HG02870 (cell line): ENCODE data around the gene USP24.

ENCODE experiments used
- ATAC-seq: cut with Tn5 transposase; IDR thresholded peaks from one replicate; pipeline ENCODE4 v1.9.1; 2021; ENCODE audit warnings: mild to moderate bottlenecking, moderate library complexity; ENCODE audit not compliant: unreplicated experiment

USP24 gene

GRCh38 chr1:55073187-55073916, 141.8 kb downstream of the USP24 start:
- peak; percentile 90 for ATAC-seq

- no peak for ATAC-seq
Measured at GRCh38 chr1:55071477-55071876, 143.7 kb downstream of the USP24 start.

GRCh38 chr1:55070293-55071164, 144.6 kb downstream of the USP24 start:
- no peak for ATAC-seq

GRCh38 chr1:55069280-55069679, 145.9 kb downstream of the USP24 start:
- ATAC-seq: no peak

- ATAC-seq: no peak
Measured at GRCh38 chr1:55068638-55069037, 146.5 kb downstream of the USP24 start.

- no peak for ATAC-seq
Measured at GRCh38 chr1:55067914-55068313, 147.2 kb downstream of the USP24 start.

- no peak for ATAC-seq
Measured at GRCh38 chr1:55067022-55067778, 148.0 kb downstream of the USP24 start.

GRCh38 chr1:55065648-55066047, 149.5 kb downstream of the USP24 start:
- no peak for ATAC-seq

GRCh38 chr1:55064861-55065263, 150.3 kb downstream of the USP24 start:
- no peak for ATAC-seq

GRCh38 chr1:55064071-55064581, 151.0 kb downstream of the USP24 start:
- no peak for ATAC-seq

GRCh38 chr1:55063577-55063942, 151.6 kb downstream of the USP24 start:
- ATAC-seq: no peak

GRCh38 chr1:55062801-55063576, 152.2 kb downstream of the USP24 start:
- ATAC-seq: no peak

- no peak for ATAC-seq
Measured at GRCh38 chr1:55061706-55062321, 153.3 kb downstream of the USP24 start.

GRCh38 chr1:55061000-55061705, 154.0 kb downstream of the USP24 start:
- ATAC-seq: no peak

- no peak for ATAC-seq
Measured at GRCh38 chr1:55060133-55060999, 154.8 kb downstream of the USP24 start.

- ATAC-seq: no peak
Measured at GRCh38 chr1:55059302-55060132, 155.6 kb downstream of the USP24 start.

GRCh38 chr1:55057956-55058298, 157.2 kb downstream of the USP24 start:
- ATAC-seq: no peak
